Activated CD8-positive, alpha-beta memory T cell treated with anti-CD3 and anti-CD28 coated beads for 24 hours (primary cell): ENCODE results near the gene ADCY3.
A peak's percentile ranks its signal among the peaks of the same experiment; 100 is the strongest.

ENCODE experiments used
- DNase-seq: peaks from one replicate; pipeline ENCODE4 v3.0.0-alpha.2; 2020

ADCY3 gene

DNA sequence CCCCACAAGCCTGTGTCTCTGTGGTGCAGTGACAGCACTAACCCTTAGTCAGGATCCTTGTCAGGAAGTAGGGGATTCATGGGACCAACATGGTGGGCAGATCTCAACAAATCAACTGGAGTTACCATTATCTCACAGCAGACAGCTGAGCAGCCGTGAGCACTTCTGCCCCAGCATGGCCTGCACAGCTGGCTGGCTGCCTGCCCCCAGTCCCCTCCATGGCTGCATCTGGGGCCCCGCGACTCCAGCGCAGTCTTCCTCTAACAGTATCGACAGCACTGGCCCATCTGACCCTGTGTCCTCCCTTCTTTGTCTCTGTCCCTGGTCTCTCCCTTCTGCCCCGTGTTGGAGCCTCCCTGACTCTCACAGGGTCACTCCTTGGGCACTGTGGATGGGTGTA is 4.7 kb upstream of the ADCY3 start:
- no peak for DNase-seq

DNA sequence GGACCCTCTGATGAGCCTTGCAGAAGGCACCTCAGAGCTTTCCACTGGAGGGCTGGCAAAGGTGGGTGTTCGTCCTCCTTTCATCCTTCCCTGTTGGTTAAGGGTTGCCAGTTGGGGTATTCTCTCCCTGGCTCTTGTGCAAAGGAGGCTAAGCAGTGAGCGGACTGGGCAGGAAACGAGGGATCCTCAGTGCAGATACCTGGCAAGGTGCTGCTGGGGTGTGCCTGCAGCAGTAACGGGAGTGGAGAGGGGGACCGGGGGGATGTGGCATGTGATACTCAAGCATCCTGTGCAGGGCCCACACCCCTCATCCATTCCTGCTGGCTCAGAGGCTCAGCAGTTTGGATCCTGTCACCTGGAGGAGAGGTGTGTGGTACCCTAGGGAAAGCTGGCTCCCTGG is 4.2 kb upstream of the ADCY3 start:
- DNase-seq = no peak

DNA sequence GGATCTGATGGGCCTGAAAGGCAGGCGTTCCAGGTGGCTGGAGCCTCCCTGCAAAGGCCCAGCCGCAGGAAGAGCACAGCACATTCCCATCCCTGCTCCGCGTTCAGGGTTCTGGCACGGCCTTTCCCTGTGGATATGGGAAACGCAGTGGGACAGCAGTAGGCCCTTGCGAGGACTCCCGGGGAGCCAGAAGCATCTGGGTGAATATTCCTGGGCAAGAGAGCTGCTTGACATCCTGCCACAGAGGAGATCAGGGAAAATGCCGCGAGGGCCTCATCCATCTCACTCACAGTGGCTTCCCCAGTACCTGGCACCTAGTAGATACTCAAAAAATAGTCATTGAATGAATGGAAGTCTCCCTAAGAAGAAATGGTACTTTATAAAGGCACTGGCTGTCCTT is 3.1 kb upstream of the ADCY3 start:
- DNase-seq = no peak

DNA sequence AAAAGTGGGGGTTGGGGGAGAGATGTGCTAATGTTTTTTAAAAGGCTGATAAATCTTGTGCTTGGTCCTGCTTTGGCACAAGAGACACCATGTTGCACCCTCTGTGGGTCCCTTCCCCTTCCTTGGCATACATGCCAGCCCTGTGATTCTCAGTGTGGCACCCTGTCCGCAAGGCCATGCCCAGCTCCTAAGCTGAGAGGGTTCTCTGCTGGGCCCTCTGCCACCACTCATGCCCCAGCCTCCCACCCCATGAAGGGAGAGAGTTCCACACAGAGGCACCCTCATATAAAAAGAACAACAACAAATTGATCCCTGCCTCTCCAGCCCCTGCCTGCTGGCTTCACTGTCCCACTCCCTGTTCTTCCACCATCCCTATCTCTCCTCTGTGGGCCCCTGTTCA is 2.5 kb upstream of the ADCY3 start:
- no peak for DNase-seq

DNA sequence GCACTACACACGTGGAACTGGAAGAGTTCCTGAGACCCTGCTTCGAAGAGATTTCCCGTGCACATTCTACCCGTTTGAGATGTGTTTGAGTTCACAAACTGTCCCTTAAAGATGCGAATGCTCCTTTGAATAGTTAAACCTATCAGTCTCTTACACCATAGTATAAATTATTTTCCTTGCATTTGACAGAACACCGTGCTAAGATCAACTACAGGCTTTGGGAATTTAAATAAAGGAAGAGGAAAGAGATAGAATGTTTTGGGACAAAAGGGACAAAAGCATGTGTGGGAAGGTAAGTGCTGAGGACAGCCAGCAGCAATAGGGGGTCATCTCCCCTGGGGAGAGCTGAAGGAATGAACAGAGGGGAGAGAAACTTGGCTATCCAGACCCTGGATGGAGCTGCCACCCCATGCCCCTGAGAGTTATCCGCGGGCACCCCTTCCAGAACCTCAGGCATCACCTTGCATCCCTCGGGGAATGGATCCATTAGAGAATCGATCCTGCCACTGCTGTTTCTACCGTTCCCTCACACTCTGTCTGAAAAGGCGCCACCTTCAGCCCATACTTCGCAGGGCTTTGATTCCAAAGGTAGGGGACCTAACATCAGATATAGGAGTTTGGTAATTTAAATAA is 888 bp upstream of the ADCY3 start:
- no peak for DNase-seq

DNA sequence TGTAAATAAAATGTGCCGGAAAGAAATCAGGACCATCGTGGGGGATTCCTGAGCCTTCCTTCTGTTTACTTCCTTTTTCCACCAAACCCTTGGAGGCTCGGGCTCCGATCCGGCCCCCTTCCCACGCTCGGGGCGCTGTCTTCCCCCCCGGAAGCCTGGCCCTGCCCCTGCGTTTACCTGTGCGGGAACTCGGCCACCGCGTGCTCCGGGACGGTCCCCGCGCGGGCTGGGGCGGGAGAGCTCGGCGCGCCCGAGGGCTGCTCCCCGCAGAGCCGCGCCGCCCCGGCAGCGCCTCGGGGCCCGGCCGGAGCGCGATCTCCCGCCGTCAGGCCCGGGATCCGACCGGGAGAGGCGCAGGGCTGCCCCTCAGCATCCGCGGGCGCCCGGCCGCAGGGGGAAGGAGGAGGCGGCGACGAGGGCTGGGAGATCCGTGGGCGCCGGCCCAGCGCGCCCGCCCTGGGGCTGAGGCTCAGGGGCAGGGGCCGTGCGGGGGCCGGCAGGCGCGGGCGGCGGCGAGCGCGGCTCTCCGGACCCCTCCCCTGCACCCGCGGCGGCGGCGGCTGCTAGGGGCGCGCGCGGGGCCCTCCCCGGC is 435 bp downstream of the ADCY3 start:
- peak; percentile 75 for DNase-seq

DNA sequence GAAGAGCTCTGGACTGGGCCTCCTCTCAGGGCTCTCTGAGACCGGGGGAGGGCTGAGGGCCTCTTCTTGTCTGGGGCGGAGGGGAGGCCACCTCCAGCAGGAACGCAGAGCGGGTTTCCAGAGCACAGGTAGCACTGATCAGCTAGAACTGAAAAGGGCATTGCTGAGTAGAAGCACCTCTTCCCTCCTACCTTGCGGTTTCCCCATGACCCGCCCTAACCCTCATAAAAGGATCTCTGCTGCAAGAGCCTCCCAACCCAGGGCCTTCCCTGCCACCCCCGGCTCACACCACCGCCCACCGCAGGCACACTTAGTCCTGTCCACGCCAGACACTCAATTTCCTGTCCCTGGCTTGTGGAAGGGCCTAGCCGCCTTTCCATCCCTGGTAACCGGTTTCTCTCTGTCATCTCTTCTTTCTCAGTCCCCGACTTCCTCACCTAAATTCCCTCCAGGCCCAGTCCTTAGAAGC is 966 bp downstream of the ADCY3 start:
- peak; percentile 81 for DNase-seq

DNA sequence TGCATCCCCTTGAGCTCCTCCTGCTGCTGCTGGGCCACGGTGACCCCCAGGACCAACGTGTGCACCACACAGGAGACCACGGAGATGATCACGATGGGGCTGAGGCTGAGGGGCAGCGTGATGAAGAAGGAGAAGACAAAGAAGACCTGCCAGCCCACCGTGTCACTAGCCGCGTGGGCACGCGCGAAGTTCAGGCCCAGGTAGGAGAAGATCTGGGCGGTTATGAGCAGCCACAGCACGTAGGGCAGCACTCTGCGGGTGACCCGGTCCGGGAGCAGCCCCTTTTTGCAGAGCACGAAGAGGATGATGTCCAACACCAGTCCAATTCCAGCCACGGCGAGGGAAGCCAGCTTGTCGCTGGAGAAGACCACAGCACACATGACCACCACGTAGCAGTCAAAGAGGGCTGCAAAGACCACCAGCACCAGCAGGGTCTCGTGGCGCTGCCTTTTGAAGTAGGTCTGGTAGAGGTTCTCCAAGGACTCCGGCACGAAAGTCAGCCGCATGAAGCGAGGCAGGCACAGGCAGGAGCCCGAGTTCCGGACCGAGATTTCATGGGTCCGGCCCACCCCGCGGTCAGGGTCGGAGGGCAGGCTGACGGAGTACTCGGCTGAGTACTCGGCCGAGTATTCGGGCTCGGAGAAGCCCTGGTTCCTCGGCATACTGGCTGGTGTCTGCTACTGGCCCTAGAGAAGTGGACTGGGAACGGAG is 1.6 kb downstream of the ADCY3 start:
- no peak for DNase-seq

DNA sequence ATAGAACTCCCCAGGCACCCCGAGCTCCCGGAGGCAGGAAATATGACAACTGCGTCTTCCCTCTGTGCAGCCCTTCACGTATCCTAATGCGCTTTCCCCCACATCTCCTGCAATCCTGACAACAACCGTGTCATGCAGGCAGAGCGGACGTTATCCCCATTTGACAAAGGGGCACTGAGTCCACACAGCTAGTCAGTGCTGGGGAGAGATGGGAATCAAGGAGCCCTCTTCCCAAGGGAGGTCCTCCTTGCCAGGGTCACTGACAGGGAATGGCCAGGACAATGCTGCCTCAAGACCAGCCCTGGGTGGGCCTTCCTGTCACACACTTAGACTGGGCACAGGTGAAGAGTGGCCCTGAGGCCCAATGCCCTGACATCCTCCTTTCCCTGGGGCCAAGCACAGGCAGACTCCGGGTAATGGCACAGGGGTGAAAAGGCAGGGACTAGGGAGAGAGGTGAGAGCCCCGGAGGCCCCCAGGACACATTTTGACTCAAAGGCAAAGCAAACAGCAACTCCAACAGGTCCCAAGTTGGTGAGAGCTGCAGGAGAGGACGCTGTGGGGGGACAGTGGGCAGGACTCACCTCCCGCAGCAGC is 2.2 kb downstream of the ADCY3 start:
- no peak for DNase-seq

DNA sequence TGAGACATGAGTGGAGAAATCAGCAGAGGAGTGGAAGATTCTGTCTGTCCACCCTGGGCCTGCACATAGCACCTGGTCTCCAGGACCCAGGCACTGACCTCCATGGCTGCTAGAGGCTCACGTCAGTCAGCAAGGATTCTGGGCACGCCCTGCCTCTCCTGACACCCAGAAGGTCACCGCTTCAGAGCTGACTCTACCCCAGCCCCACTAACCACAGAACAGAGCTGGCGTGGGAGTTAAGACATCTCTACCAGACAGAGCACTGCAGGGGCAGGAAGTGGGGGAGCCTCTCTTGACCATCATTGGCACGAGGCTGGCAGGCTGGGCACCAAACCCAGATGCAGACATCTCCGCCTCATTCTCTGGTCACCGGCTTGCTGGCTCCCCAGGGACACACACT is 3.0 kb downstream of the ADCY3 start:
- peak; percentile 77 for DNase-seq

DNA sequence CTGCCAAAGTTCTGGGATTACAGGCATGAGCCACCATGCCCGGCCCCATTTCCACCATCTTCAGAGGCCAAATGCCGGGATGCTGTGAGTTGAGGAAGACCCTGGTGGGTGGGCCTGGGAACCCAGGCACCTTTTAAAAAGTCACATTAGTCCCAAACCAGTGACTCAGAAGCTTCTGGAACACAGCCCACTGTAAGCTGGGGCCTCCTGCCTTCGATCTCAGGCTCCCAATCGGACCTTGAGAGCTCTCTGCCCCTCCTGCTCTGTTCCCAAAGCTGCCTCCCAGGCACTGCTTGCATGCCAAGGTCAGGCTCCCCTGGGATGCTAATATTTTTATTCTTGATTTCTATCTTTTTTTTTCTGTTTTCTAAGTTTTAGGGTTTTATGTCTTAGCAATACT is 4.2 kb downstream of the ADCY3 start:
- no peak for DNase-seq

DNA sequence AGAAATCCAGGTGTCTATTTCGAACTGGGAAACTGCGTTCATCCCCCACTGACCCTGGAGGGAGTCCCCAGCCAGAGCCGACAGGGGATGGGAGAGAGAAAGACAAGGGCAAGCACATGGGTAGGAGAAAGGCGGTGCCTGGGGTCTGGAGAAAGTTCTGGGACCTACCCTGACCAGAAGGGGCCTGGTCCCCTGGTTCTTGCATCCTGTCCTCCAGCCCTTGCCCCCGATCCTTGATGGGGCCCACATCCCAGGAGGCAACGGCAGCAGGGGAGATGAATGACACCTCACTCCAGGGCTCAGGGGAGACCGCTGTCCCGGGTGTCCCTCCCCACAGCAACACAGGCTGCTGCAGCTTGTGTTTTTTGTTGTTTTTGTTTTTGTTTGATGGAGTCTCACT is 4.9 kb downstream of the ADCY3 start:
- DNase-seq = no peak

DNA sequence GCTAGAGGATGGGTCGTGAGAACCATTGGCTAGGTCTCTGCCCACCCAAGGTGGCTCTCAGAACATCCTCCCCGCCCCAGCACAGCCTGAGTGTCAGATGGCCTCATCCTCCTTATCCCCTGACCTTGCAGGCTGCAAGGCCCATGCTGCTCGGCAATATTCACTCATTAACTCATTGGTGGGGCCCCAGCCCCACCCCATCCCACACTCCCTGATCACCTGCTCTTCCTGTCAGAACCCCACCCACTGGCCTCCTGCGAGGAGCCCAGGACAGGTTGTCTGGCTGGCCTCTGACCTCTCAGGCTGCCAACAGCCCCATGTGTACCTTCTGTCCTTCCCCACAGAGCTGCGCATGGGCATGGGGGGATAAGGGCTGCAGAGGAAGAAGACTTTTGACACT is 5.3 kb downstream of the ADCY3 start:
- DNase-seq = no peak

DNA sequence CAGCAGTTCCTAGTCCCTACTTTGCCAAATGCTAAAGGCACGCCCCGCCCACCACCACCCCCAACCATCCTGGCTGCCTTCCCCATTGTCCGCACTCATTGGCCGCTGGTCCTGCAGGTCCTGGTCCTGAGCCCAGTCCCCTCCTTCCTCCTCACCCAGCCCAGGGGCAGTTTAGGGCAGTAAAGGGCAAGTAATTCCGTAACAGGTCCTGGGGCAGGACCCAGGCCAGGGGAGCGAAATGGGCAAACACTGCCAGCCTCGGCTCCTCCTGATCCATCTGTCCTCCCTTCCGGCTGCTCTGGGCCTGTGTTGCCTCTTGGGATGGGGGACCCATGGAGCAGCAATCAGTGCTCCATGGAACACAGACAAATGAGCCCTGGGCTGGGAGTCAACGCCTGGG is 6.1 kb downstream of the ADCY3 start:
- no peak for DNase-seq

DNA sequence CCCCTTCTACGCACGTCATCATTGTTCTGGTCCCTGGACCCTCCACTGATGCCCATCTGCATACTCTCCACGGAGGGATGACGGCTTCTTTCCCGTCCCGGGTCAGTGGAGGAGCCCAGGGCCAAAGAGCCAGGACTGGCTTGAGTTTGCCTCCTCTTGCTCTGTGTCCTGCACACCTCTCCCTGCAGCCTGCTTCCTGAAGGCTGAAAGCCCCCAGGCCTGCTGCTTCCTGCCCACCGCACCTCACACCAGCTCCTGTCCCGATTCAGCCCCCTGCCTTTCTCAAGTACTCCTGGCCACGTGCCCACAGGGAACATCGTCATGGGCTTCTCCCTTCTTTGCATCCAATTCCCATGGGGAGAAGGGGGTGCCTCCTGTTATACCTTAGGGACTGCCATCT is 7.1 kb downstream of the ADCY3 start:
- no peak for DNase-seq

DNA sequence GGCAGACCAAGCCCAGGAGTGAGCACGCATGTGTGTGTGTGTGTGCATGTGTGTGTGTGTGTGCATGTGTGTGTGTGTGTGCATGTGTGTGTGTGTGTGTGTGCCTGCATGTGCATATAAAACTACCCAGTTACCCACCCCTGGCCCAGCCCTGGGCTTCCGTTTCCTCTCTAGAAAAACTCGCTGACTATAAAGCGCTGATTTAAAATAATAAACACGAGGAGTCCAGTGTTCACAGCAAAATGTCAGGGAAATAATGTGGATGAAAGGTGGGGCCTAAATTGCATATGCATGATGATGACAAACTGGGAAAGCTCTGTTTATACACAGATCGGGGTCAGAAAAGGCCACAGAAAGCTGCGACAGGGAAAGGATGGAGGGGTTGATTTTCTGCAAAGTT is 7.5 kb downstream of the ADCY3 start:
- no peak for DNase-seq

DNA sequence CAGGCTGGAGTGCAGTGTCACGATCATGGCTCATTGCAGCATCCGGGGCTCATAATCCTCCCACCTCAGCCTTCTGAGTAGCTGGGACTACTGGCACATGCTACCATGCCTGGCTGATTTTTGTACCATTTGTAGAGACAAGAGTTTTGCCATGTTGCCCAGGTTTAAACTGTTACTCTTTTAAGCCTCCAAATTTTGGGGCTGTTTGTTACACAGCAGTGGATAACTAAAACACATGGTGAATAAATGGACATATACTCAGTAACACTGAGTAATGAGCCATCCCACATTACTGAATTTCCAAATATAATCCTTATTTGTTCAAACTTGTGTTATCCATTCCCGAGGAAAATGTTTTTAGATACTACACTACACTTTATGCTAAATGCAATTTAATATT is 9.8 kb downstream of the ADCY3 start:
- no peak for DNase-seq

DNA sequence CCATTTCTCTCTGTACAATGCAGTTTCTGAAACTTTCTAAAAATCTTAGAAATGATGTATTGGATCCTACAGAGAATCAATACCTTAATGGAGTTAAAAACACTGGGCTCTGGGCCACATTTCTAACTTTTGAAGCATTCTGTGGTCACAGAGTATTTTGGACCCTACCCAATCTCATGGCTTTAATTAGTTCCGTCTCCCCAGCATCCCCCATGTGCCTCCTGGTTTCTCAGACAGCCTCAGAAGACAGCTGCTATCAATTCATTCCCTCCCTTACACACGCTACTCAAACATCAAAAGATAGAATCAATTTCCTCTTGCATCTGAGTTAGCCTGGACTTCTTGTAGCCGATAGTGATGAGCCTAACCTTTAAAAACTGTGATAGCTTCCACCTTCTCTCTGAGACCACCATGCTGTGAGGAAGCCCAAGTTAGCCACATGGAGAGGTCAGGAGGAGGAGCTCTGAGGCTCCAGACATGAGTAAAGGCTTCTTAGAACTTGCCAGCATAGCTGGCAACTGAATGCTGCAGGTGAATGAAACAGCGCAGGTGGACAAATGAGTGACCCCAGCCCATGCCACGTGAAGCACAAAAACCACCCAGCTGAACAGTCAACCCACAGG is 10.4 kb downstream of the ADCY3 start:
- no peak for DNase-seq

DNA sequence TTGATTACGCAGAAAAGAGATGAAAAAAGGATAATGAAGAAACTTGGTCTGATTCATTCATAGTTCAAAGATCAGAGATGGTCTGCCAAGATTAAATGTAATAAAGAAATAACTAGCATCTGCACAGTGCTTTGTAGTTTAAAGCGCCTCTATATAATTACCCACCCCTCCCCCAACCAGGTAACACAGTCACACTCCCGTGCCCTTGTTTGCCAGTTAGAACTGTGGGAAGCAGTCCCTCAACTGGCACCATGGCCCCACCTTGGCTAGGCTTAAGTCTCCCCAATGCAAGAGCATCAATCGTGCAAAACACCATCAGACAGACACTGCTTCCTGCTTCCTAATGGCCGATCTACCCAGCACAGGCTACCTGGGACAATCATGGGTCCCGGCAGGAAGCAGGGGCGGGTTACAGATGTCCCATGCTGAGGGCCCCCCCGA is 11.6 kb downstream of the ADCY3 start:
- DNase-seq = no peak

DNA sequence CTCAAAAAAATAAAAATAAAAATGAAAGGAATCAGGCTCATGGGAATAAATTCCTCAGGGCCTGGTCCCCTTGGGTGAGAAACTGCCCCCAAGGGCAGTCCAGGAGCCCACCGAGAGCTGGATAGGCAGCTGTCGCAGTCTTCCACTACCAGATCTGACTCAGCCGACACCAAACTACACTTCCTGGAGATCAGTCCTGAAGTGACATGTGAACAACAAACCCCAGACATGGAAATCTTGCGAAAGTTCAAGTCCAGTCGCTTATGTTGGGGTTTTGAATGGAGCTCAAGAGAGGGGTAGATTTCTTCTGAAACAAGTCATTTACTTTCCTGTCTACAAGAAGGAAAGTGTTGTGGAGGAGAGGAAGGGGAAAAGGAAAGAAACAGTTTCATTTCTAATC is 12.9 kb downstream of the ADCY3 start:
- DNase-seq = no peak

DNA sequence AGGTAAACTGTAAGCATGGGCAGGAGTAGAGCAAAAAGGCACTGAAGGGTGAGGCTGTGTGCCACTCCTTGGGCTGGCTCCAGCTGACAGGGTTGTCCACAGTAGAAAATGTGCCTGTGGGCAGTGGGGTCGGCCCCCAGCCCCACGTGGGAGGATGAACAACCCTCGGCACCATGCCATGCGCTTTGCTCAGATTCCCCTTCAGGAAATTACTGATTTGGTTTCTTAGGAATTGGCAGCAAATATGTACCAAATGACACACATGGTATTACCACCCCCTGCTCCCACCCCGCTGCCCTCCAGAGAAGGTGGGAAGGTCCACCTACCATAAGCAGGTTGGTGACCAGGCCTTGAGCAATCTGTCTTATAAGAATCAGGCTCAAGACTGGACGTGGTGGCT is 13.6 kb downstream of the ADCY3 start:
- DNase-seq = no peak

DNA sequence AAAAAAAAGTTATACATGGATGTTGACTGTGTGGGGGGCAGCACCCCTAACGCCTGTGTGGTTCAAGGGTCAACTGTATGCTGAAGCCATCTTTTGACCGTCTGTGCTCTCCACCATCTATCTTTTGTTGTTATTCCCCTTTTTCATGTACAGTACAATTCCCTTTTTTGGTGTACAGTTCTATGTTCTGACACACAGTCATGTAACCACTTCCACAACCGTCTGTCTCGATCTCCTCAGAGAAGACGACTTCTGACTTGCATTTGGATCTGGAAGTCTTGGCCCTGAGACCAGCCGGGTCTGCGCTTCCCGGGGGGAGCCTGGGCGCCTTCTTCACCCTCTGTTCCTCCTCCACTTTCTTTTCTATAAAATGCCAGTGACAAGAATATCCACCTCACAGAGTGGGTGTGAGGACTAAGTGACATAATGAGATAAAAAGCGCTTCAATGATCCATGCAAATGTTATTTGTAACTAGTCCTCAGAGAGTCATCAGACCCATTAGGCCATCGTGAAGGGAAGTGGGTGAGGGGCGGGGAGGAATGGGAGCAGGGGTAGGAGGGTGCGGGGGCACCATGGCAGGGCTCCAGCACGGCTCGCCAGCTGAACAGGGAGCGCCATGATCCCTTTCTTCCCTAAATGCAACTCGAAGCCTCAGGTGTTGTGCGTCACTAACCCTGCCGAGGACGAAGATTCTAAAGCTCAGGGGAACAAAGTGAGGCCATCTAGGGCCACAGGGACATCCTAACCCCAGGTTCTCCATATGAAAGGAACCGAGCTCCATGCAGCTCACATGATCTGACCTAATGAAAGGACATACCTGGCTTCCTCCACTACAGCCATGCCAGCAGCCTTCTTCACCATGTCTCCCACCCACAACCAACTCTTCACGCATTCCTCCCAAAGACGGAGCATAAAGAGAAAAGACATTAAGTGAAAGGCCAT is 16.6 kb downstream of the ADCY3 start:
- no peak for DNase-seq
